Urothelium cell line (cell line): ENCODE data around the gene PPM1D.
A peak's percentile ranks its signal among the peaks of the same experiment; 100 is the strongest.
"Not testable (repeated sequence)": the region's sequence is repeated elsewhere in the genome, so short reads cannot be mapped to it uniquely, and the experiment has no call there.

Experiments used
- DNase-seq: peaks from one replicate; pipeline ENCODE4 v3.0.0; 2011; ENCODE audit warnings: low spot score, mixed read lengths
- FAIRE-seq: peaks from 2 replicates; lab custom pipeline; 2011; peaks lifted over from hg19 to GRCh38; lab: Jason Lieb, UNC

The PPM1D gene

GRCh38 chr17:60593441-60594036 lies 6.5 kb upstream of the PPM1D start:
- FAIRE-seq = not testable (repeated sequence)

GRCh38 chr17:60594170-60594569 lies 5.8 kb upstream of the PPM1D start:
- not testable (repeated sequence) for FAIRE-seq, DNase-seq

More at GRCh38 chr17:60593441-60594036, 6.5 kb upstream of the PPM1D start:
- not testable (repeated sequence) for DNase-seq

GRCh38 chr17:60594734-60595133 lies 5.3 kb upstream of the PPM1D start:
- DNase-seq (no peak), FAIRE-seq (no peak)

- DNase-seq (no peak), FAIRE-seq (no peak)
Measured at GRCh38 chr17:60597297-60597696, 2.7 kb upstream of the PPM1D start.

- FAIRE-seq = peak; percentile 40
- DNase-seq = no peak
Measured at GRCh38 chr17:60598001-60598736, 1.8 kb upstream of the PPM1D start.

GRCh38 chr17:60599220-60599619 lies 773 bp upstream of the PPM1D start:
- DNase-seq = peak; percentile 51

GRCh38 chr17:60600490-60601446 lies 775 bp downstream of the PPM1D start:
- FAIRE-seq (peak; percentile 83), DNase-seq (peak; percentile 92)

More at GRCh38 chr17:60599220-60599619, 773 bp upstream of the PPM1D start:
- FAIRE-seq = no peak

- FAIRE-seq = no peak
Measured at GRCh38 chr17:60601447-60602384, 1.7 kb downstream of the PPM1D start.

GRCh38 chr17:60602385-60602742 lies 2.4 kb downstream of the PPM1D start:
- no peak for FAIRE-seq
- no peak for DNase-seq

More at GRCh38 chr17:60601447-60602384, 1.7 kb downstream of the PPM1D start:
- DNase-seq = peak; percentile 85

- no peak for FAIRE-seq
- no peak for DNase-seq
Measured at GRCh38 chr17:60602871-60603270, 2.9 kb downstream of the PPM1D start.

- not testable (repeated sequence) for DNase-seq, FAIRE-seq
Measured at GRCh38 chr17:60603477-60603876, 3.5 kb downstream of the PPM1D start.

GRCh38 chr17:60604686-60605334 lies 4.8 kb downstream of the PPM1D start:
- FAIRE-seq (peak; percentile 13), DNase-seq (no peak)

- FAIRE-seq (no peak), DNase-seq (no peak)
Measured at GRCh38 chr17:60606036-60606435, 6.0 kb downstream of the PPM1D start.

- DNase-seq (no peak), FAIRE-seq (no peak)
Measured at GRCh38 chr17:60610473-60610872, 10.5 kb downstream of the PPM1D start.

- FAIRE-seq, DNase-seq: not testable (repeated sequence)
Measured at GRCh38 chr17:60611321-60611720, 11.3 kb downstream of the PPM1D start.

- FAIRE-seq (no peak), DNase-seq (no peak)
Measured at GRCh38 chr17:60613325-60613724, 13.3 kb downstream of the PPM1D start.

- DNase-seq, FAIRE-seq: not testable (repeated sequence)
Measured at GRCh38 chr17:60613796-60614195, 13.8 kb downstream of the PPM1D start.

GRCh38 chr17:60614247-60614646 lies 14.3 kb downstream of the PPM1D start:
- FAIRE-seq, DNase-seq: not testable (repeated sequence)

- no peak for FAIRE-seq
Measured at GRCh38 chr17:60615108-60615507, 15.1 kb downstream of the PPM1D start.

More at GRCh38 chr17:60615108-60615507, 15.1 kb downstream of the PPM1D start:
- no peak for DNase-seq
